HepG2 (cell line): ENCODE results near the gene PLD1. TPM values are rescaled to one million over a fixed set of nuclear protein-coding genes. Genes with fewer than 3 reads are reported as not detected.

Source experiments
- ATAC-seq: fragments of 200-7000 bp; cut with Tn5 transposase; 3 replicates; pipeline ENCODE4 v1.9.1; 2020; ENCODE audit warnings: mild to moderate bottlenecking, moderate library complexity
- BruUV-seq: library from RNA; stranded (reverse); fragments of 400-500 nt; replicated peaks from 2 replicates; lab custom pipeline; 2021; lab: Mats Ljungman, UMichigan
- CTCF ChIA-PET: fragments of 300-600 bp; formaldehyde crosslinking; extraction: SDS; loops from one replicate; lab custom pipeline; 2021; ENCODE audit warnings: low total read pairs, inconsistent platforms, low intra/inter-chr PET ratio; lab: Yijun Ruan, JAX
- POLR2A ChIA-PET: fragments of 350-600 bp; sonication (Branson Sonifier 250); formaldehyde crosslinking; loops from one replicate; lab custom pipeline; 2020; ENCODE audit warnings: antibody characterized with exemption, inconsistent platforms; lab: Yijun Ruan, JAX
- DNase-seq: peaks from one replicate; pipeline ENCODE4 v3.0.0-alpha.2; 2015; ENCODE audit warnings: low spot score
- FAIRE-seq: peaks from 3 replicates; lab custom pipeline; 2011; peaks lifted over from hg19 to GRCh38; lab: Jason Lieb, UNC
- H2AFZ ChIP-seq: one replicate; pipeline ENCODE4 v1.6.1; 2011; ENCODE audit warnings: low read length, inconsistent platforms
- H3K27ac ChIP-seq: fragments of 300-600 bp; 3 replicates; pipeline ENCODE4 v1.8.0; 2011; ENCODE audit warnings: mixed run types, mild to moderate bottlenecking, mixed read lengths, low read length, inconsistent platforms; ENCODE audit not compliant: insufficient read depth; ENCODE audit errors: extremely low read length
- H3K27me3 ChIP-seq, 2 experiments: fragments of 200-600 bp in 1 of 2; 2 replicates in 1 of 2; 3 replicates in 1 of 2; pipeline versions ENCODE4 v1.6.0 to v1.8.0; 2011; ENCODE audit warnings: low read length in 2 of 2, mild to moderate bottlenecking in 2 of 2, moderate library complexity in 2 of 2, inconsistent platforms in 1 of 2; ENCODE audit not compliant: insufficient read depth in 2 of 2, control insufficient read depth in 1 of 2
- H3K36me3 ChIP-seq, 2 experiments: fragments of 200-600 bp in 1 of 2; replicated peaks in 1 of 2; 2 replicates in 1 of 2; 3 replicates in 1 of 2; pipeline versions ENCODE4 v1.5.1 to v1.8.0; 2011; ENCODE audit warnings: low read length in 2 of 2, inconsistent platforms in 1 of 2; ENCODE audit not compliant: insufficient read depth in 2 of 2, control insufficient read depth in 1 of 2
- H3K4me1 ChIP-seq: 2 replicates; pipeline ENCODE4 v1.5.1; 2012; ENCODE audit warnings: low read length, inconsistent platforms; ENCODE audit not compliant: insufficient read depth
- H3K4me2 ChIP-seq: 2 replicates; pipeline ENCODE4 v1.6.0; 2011; ENCODE audit warnings: low read depth, low read length, inconsistent platforms
- H3K4me3 ChIP-seq, 3 experiments: fragments of 200-600 bp in 1 of 3; sonication (generic), shearing (Covaris generic) in 1 of 3; replicated peaks in 1 of 3; 2 replicates each; pipeline ENCODE4 v1.5.1; 2011 to 2016; ENCODE audit warnings: low read length in 3 of 3, inconsistent platforms in 2 of 3, low read depth in 2 of 3, mild to moderate bottlenecking in 2 of 3, control low read depth in 1 of 3, mixed read lengths in 1 of 3; ENCODE audit not compliant: insufficient read depth in 1 of 3
- H3K79me2 ChIP-seq: one replicate; pipeline ENCODE4 v1.6.1; 2011; ENCODE audit warnings: low read length, inconsistent platforms; ENCODE audit not compliant: insufficient read depth
- H3K9ac ChIP-seq: 2 replicates; pipeline ENCODE4 v1.6.0; 2011; ENCODE audit warnings: mild to moderate bottlenecking, low read depth, low read length, inconsistent platforms; ENCODE audit not compliant: insufficient read depth
- H3K9me3 ChIP-seq: 2 replicates; pipeline ENCODE4 v1.5.1; 2012; ENCODE audit warnings: mild to moderate bottlenecking, low read length
- H4K20me1 ChIP-seq: 2 replicates; pipeline ENCODE4 v1.6.0; 2011; ENCODE audit warnings: inconsistent platforms, mild to moderate bottlenecking, low read length, moderate library complexity; ENCODE audit not compliant: insufficient read depth
- ATF2 ChIP-seq: sonication (generic); formaldehyde crosslinking; IDR thresholded peaks from 2 replicates; pipeline ENCODE4 v1.4.0; 2020; ENCODE audit warnings: missing genetic modification reagents
- CENPX ChIP-seq: sonication (generic); formaldehyde crosslinking; IDR thresholded peaks from 2 replicates; pipeline ENCODE4 v1.9.0; 2021; ENCODE audit warnings: mild to moderate bottlenecking, missing genetic modification reagents, moderate library complexity
- CTCF ChIP-seq: sonication (generic); formaldehyde crosslinking; IDR thresholded peaks from 2 replicates; pipeline ENCODE4 v1.5.0; 2020; ENCODE audit warnings: mild to moderate bottlenecking, missing genetic modification reagents, moderate library complexity
- DPF2 ChIP-seq: sonication (generic); formaldehyde crosslinking; IDR thresholded peaks from 2 replicates; pipeline ENCODE4 v1.4.0; 2020; ENCODE audit warnings: mild to moderate bottlenecking, low read depth, missing genetic modification reagents, borderline replicate concordance
- KAT7 ChIP-seq: IDR thresholded peaks from 2 replicates; pipeline ENCODE4 v1.6.1; 2018; ENCODE audit warnings: borderline replicate concordance, missing compliant biosample characterization
- NRL ChIP-seq: sonication (generic); formaldehyde crosslinking; IDR thresholded peaks from 2 replicates; pipeline ENCODE4 v1.5.0; 2020; ENCODE audit warnings: missing genetic modification reagents, mild to moderate bottlenecking, moderate library complexity, borderline replicate concordance
- PAX8 ChIP-seq: sonication (generic); formaldehyde crosslinking; IDR thresholded peaks from 2 replicates; pipeline ENCODE4 v1.8.0; 2022; ENCODE audit warnings: mild to moderate bottlenecking, missing genetic modification reagents, borderline replicate concordance
- PRPF4 ChIP-seq: fragments of 200-400 bp; formaldehyde crosslinking; IDR thresholded peaks from 2 replicates; pipeline ENCODE4 v1.6.1; 2016; ENCODE audit warnings: low read length, low read depth; ENCODE audit not compliant: poor library complexity, severe bottlenecking
- RBM22 ChIP-seq: fragments of 200-400 bp; formaldehyde crosslinking; optimal IDR thresholded peaks from 2 replicates; pipeline ENCODE3; 2017; ENCODE audit warnings: mild to moderate bottlenecking, low read length, moderate library complexity
- STAG1 ChIP-seq: sonication (generic); formaldehyde crosslinking; IDR thresholded peaks from 2 replicates; pipeline ENCODE4 v1.4.0; 2020; ENCODE audit warnings: missing genetic modification reagents
- TRIM24 ChIP-seq: sonication (generic); formaldehyde crosslinking; IDR thresholded peaks from 2 replicates; pipeline ENCODE4 v1.8.0; 2022; ENCODE audit warnings: mild to moderate bottlenecking, missing genetic modification reagents
- ZNF570 ChIP-seq: sonication (generic); formaldehyde crosslinking; IDR thresholded peaks from 2 replicates; pipeline ENCODE4 v1.4.0; 2020; ENCODE audit warnings: mild to moderate bottlenecking, missing genetic modification reagents, borderline replicate concordance
- ZNF614 ChIP-seq: IDR thresholded peaks from 2 replicates; pipeline ENCODE4 v1.6.1; 2018; ENCODE audit warnings: missing biosample characterization, missing genetic modification reagents, inconsistent platforms, borderline replicate concordance
- ZNF674 ChIP-seq: sonication (generic); formaldehyde crosslinking; IDR thresholded peaks from 2 replicates; pipeline ENCODE4 v1.5.0; 2020; ENCODE audit warnings: low read depth, mild to moderate bottlenecking, missing genetic modification reagents
- WGBS: methylation state at CpG from one replicate; pipeline ENCODE4 v1.1.6; 2017; ENCODE audit warnings: low lambda C conversion rate; 5-methylcytosine and 5-hydroxymethylcytosine counted together
- in situ Hi-C: cut with HindIII; loops from 2 replicates; pipeline ENCODE4 v1.10.0; 2017; ENCODE audit warnings: low pct_unique_long_range_greater_than_20kb; ENCODE audit not compliant: extremely low pct_ligation_motif_present
- intact Hi-C: fragments of 100-400 bp; cut with micrococcal nuclease; formaldehyde crosslinking; loops from one replicate; pipeline ENCODE4 v1.10.0; 2022; ENCODE audit not compliant: unreplicated experiment
- polyA plus RNA-seq, 8 experiments: library from polyadenylated mRNA; depleted of rRNA in 3 of 8; stranded (reverse) in 7 of 8; unstranded in 1 of 8; fragments of >200 nt; fragmentation: Illumina TruSeq in 4 of 8; extraction: Trizol in 4 of 8; gene quantifications; 2 replicates each; pipeline versions ENCODE4 v1.2.1 to v1.2.3, GENCODE V29; 2011 to 2016; ENCODE audit warnings: low read depth in 4 of 8, missing spikeins in 1 of 8, mixed read lengths in 1 of 8; ENCODE audit not compliant: insufficient read depth in 1 of 8
- total RNA-seq, 5 experiments: library from RNA; depleted of rRNA; stranded (reverse); fragments of >200 nt; fragmentation: Illumina TruSeq; extraction: Trizol; gene quantifications; 2 replicates each; pipeline ENCODE4 v1.2.3, GENCODE V29; 2016; ENCODE audit warnings: low read depth in 1 of 5

PLD1 gene
- total and polyA plus RNA-seq, 2 of the 13 experiments (the other 11 are each of a cell fraction or from before 2014, with no cell fraction given): 27.1 to 59.4 TPM

- no peak for DNase-seq
- over 99% methylated on average over 8 of the region's 8 CpGs for WGBS
- ChIA-PET CTCF (no interaction called here), POLR2A (no interaction called here)
- no peak overlapping the region for H3K27ac ChIP-seq
- H3K4me2 ChIP-seq: no peak overlapping the region
- H4K20me1 ChIP-seq: no peaks in the 10 kb centered on the region
- H2AFZ ChIP-seq: no peak overlapping the region
- no peak for ATAC-seq
- in situ Hi-C loops: no loop called here
- no peaks in the 10 kb centered on the region for H3K4me1 ChIP-seq
- H3K79me2 ChIP-seq: no peaks in the 10 kb centered on the region
- TF ChIP-seq RBM22 (peak; percentile 69), ZNF570 (CRISPR knock-in tag) (no peak)
- H3K27me3 ChIP-seq: no peaks in the 10 kb centered on the region
- H3K36me3 ChIP-seq: peaks cover 10 to 51% of the 10 kb centered on the region in 2 experiments
- no TSS peak for BruUV-seq
- H3K4me3 ChIP-seq: no peak overlapping the region
- no peak overlapping the region for H3K9ac ChIP-seq
- intact Hi-C loops: loop anchor here (10.0 kb wide), 1 partner anchor 70 kb away; no protein-coding TSS in a partner anchor
- FAIRE-seq: no peak
- peaks cover 19% of the 10 kb centered on the region for H3K9me3 ChIP-seq
Observed at GRCh38 chr3:171704814-171705213, 105.5 kb downstream of the PLD1 start.

GRCh38 chr3:171704002-171704401 lies 106.3 kb downstream of the PLD1 start:
- no peak overlapping the region for H2AFZ ChIP-seq
- no TSS peak for BruUV-seq
- no peak overlapping the region for H3K4me2 ChIP-seq
- H3K9ac ChIP-seq: no peak overlapping the region
- H3K4me1 ChIP-seq: no peaks in the 10 kb centered on the region
- POLR2A ChIA-PET: no interaction called here
- in situ Hi-C loops: no loop called here
- H3K36me3 ChIP-seq: peaks cover 9 to 47% of the 10 kb centered on the region in 2 experiments
- FAIRE-seq: peak; percentile 59
- H4K20me1 ChIP-seq: no peaks in the 10 kb centered on the region
- no peak; the same call in 2 of the 3 replicates for ATAC-seq
- 58% methylated on average over 2 of the region's 2 CpGs for WGBS
- intact Hi-C loops: loop anchor here (10.0 kb wide), 1 partner anchor 71 kb away; no protein-coding TSS in a partner anchor
- no peaks in the 10 kb centered on the region for H3K79me2 ChIP-seq
- peak; percentile 9 for DNase-seq
- H3K27ac ChIP-seq: no peak overlapping the region
- no peak overlapping the region for H3K4me3 ChIP-seq
- CTCF ChIA-PET: interaction anchor here (1.4 kb wide), 1 partner anchor 69 kb away, joined by 3 read pairs; no protein-coding TSS in a partner anchor
- H3K9me3 ChIP-seq: peaks cover 19% of the 10 kb centered on the region
- no peaks in the 10 kb centered on the region for H3K27me3 ChIP-seq
- TF ChIP-seq CENPX (CRISPR knock-in tag): no peak
- no peak for TF ChIP-seq KAT7 (CRISPR knock-in tag)
- TF ChIP-seq STAG1 (CRISPR knock-in tag): peak; percentile 35
- no peak for TF ChIP-seq DPF2
- no peak for TF ChIP-seq TRIM24
- 0 out of 2 replicates have a peak, but pooled peaks have one; percentile 26 for TF ChIP-seq CTCF
- TF ChIP-seq PAX8: no peak
- no peak for TF ChIP-seq NRL (CRISPR knock-in tag)
- TF ChIP-seq PRPF4: no peak
- no peak for TF ChIP-seq ATF2 (CRISPR knock-in tag)
- no peak for TF ChIP-seq ZNF614 (CRISPR knock-in tag)
- TF ChIP-seq ZNF674 (CRISPR knock-in tag): no peak
